MG63 (cell line): ENCODE results near the gene TMBIM1. TPM values are rescaled to one million over a fixed set of nuclear protein-coding genes. Genes with fewer than 3 reads are reported as not detected.

ENCODE experiments used
- DNase-seq: peaks from one replicate; pipeline ENCODE4 v3.0.0-alpha.2; 2020
- H3K27me3 ChIP-seq: fragments of 250-450 bp; sonication (Bioruptor Pico); 2 replicates; pipeline ENCODE4 v1.5.1; 2020; ENCODE audit warnings: mild to moderate bottlenecking, moderate library complexity
- H3K36me3 ChIP-seq: fragments of 250-450 bp; sonication (Bioruptor Pico); 2 replicates; pipeline ENCODE4 v1.5.1; 2020; ENCODE audit warnings: mild to moderate bottlenecking, moderate library complexity
- H3K4me3 ChIP-seq: fragments of 250-450 bp; sonication (Bioruptor Pico); 2 replicates; pipeline ENCODE4 v1.5.1; 2020; ENCODE audit warnings: mild to moderate bottlenecking, moderate library complexity
- H3K9me3 ChIP-seq: fragments of 250-450 bp; sonication (Bioruptor Pico); 2 replicates; pipeline ENCODE4 v1.5.1; 2020; ENCODE audit warnings: mild to moderate bottlenecking, moderate library complexity
- total RNA-seq: library from RNA; depleted of rRNA; stranded (reverse); fragments of >200 nt; shearing (Covaris generic); gene quantifications from 2 replicates; pipeline ENCODE4 v1.2.3, GENCODE V29; 2014; ENCODE audit warnings: low replicate concordance

The TMBIM1 gene
- total RNA-seq, 1 experiment from 2014 or later: 125 TPM

- H3K9me3 ChIP-seq: no peaks in the 10 kb centered on the region
- DNase-seq: peak; percentile 61
- H3K27me3 ChIP-seq: no peaks in the 10 kb centered on the region
- no peak overlapping the region for H3K4me3 ChIP-seq
- H3K36me3 ChIP-seq: no peaks in the 10 kb centered on the region
These were observed 9.0 kb upstream of the TMBIM1 start for GRCh38 chr2:218301176-218301819.

GRCh38 chr2:218300141-218300540 lies 7.8 kb upstream of the TMBIM1 start:
- H3K4me3 ChIP-seq: no peak overlapping the region
- H3K9me3 ChIP-seq: no peaks in the 10 kb centered on the region
- no peaks in the 10 kb centered on the region for H3K36me3 ChIP-seq
- no peak for DNase-seq
- H3K27me3 ChIP-seq: no peaks in the 10 kb centered on the region

- Histone ChIP-seq H3K4me3 (no peak overlapping the region), H3K27me3 (no peaks in the 10 kb centered on the region), H3K9me3 (no peaks in the 10 kb centered on the region), H3K36me3 (no peaks in the 10 kb centered on the region)
- DNase-seq: no peak
These were observed 6.1 kb upstream of the TMBIM1 start for GRCh38 chr2:218298314-218298875.

- Histone ChIP-seq H3K4me3 (no peak overlapping the region), H3K9me3 (no peaks in the 10 kb centered on the region), H3K27me3 (no peaks in the 10 kb centered on the region), H3K36me3 (no peaks in the 10 kb centered on the region)
- no peak for DNase-seq
These were observed 4.5 kb upstream of the TMBIM1 start for GRCh38 chr2:218296847-218297246.

GRCh38 chr2:218296200-218296599 lies 3.9 kb upstream of the TMBIM1 start:
- no peak overlapping the region for H3K4me3 ChIP-seq
- no peaks in the 10 kb centered on the region for H3K36me3 ChIP-seq
- no peaks in the 10 kb centered on the region for H3K27me3 ChIP-seq
- DNase-seq: no peak
- no peaks in the 10 kb centered on the region for H3K9me3 ChIP-seq

GRCh38 chr2:218295029-218295428 lies 2.7 kb upstream of the TMBIM1 start:
- no peak for DNase-seq

GRCh38 chr2:218294430-218295022 lies 2.2 kb upstream of the TMBIM1 start:
- no peak overlapping the region for H3K4me3 ChIP-seq
- no peaks in the 10 kb centered on the region for H3K27me3 ChIP-seq
- H3K36me3 ChIP-seq: no peaks in the 10 kb centered on the region; the same call in none of the 2 replicates
- no peaks in the 10 kb centered on the region for H3K9me3 ChIP-seq
- no peak for DNase-seq

More at GRCh38 chr2:218295029-218295428, 2.7 kb upstream of the TMBIM1 start:
- Histone ChIP-seq H3K36me3 (no peaks in the 10 kb centered on the region; the same call in none of the 2 replicates), H3K4me3 (no peak overlapping the region), H3K9me3 (no peaks in the 10 kb centered on the region), H3K27me3 (no peaks in the 10 kb centered on the region)

GRCh38 chr2:218293715-218294429 lies 1.6 kb upstream of the TMBIM1 start:
- H3K27me3 ChIP-seq: no peaks in the 10 kb centered on the region
- no peak overlapping the region for H3K4me3 ChIP-seq
- no peaks in the 10 kb centered on the region; the same call in none of the 2 replicates for H3K36me3 ChIP-seq
- H3K9me3 ChIP-seq: no peaks in the 10 kb centered on the region
- no peak for DNase-seq

GRCh38 chr2:218291318-218292047 lies 820 bp downstream of the TMBIM1 start:
- Histone ChIP-seq H3K4me3 (peak overlapping the region; percentile 81), H3K36me3 (no peaks in the 10 kb centered on the region; the same call in none of the 2 replicates), H3K27me3 (no peaks in the 10 kb centered on the region), H3K9me3 (no peaks in the 10 kb centered on the region)
- DNase-seq: no peak

- DNase-seq: no peak
- H3K36me3 ChIP-seq: no peaks in the 10 kb centered on the region; the same call in none of the 2 replicates
- no peaks in the 10 kb centered on the region for H3K9me3 ChIP-seq
- peak overlapping the region; percentile 81 for H3K4me3 ChIP-seq
- no peaks in the 10 kb centered on the region for H3K27me3 ChIP-seq
These were observed 1.7 kb downstream of the TMBIM1 start for GRCh38 chr2:218290316-218291261.

GRCh38 chr2:218289639-218290315 lies 2.5 kb downstream of the TMBIM1 start:
- Histone ChIP-seq H3K4me3 (no peak overlapping the region), H3K27me3 (no peaks in the 10 kb centered on the region), H3K9me3 (no peaks in the 10 kb centered on the region), H3K36me3 (peaks cover 7% of the 10 kb centered on the region)
- DNase-seq: no peak

- Histone ChIP-seq H3K9me3 (no peaks in the 10 kb centered on the region), H3K4me3 (peak overlapping the region; percentile 52), H3K36me3 (peaks cover 25% of the 10 kb centered on the region), H3K27me3 (no peaks in the 10 kb centered on the region)
- peak; percentile 94 for DNase-seq
These were observed 5.5 kb downstream of the TMBIM1 start for GRCh38 chr2:218286570-218287459.

- Histone ChIP-seq H3K4me3 (peak overlapping the region; percentile 52), H3K9me3 (no peaks in the 10 kb centered on the region), H3K36me3 (peaks cover 33% of the 10 kb centered on the region), H3K27me3 (no peaks in the 10 kb centered on the region)
- DNase-seq: peak; percentile 92
These were observed 6.7 kb downstream of the TMBIM1 start for GRCh38 chr2:218285604-218286003.

GRCh38 chr2:218284106-218284811 lies 8.0 kb downstream of the TMBIM1 start:
- H3K27me3 ChIP-seq: no peaks in the 10 kb centered on the region
- H3K9me3 ChIP-seq: no peaks in the 10 kb centered on the region
- peaks cover 44% of the 10 kb centered on the region for H3K36me3 ChIP-seq
- H3K4me3 ChIP-seq: no peak overlapping the region
- DNase-seq: peak; percentile 80
